HG02973 (cell line): Measurements from ENCODE around the gene ZFP82.

ENCODE experiments used
- ATAC-seq: cut with Tn5 transposase; IDR thresholded peaks from one replicate; pipeline ENCODE4 v1.9.1; 2021; ENCODE audit warnings: moderate library complexity; ENCODE audit not compliant: unreplicated experiment

The ZFP82 gene

DNA sequence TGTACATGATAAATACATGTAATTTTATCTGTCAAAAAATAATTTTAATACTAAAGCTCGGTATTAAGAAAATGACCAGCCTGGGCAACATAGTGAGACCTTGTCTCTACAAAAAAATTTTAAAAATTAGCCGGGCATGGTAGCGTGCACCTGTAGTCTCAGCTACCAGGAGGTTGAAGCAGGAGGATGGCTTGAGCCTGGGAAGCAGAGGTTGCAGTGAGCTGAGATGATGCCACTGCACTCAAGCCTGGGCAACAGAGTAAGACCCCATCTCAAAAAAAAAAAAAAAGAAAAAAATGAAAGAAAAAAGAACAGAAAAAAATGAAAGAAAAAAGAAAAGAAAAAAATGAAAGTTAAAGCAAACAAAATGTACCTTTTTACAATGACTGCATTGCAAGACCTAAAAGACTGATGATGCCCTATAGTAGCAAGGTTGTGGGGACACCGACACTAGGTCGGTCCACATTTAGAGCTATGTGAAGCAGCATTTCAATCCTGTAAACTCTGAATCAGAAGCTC lies 44.7 kb downstream of the ZFP82 start:
- no peak for ATAC-seq

DNA sequence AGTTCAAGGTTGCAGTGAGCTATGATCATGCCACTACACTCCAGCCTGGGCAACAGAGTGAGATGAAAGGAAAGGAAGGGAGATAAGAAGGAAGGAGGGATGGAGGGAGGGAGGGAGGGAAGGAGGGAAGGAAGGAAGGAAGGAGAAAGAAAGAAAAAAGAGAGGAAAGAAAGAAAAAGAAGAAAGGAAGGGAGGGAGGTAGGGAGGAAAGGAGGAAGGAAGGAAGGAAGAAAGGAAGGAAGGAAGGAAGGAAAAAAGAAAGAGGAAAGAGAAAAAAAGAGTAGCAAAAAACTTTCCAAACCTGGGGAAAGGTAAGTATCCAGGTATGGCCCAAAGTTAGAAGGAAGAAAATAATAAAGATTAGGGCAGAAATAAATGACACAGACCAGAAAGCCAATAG lies 46.6 kb downstream of the ZFP82 start:
- ATAC-seq, result no peak

DNA sequence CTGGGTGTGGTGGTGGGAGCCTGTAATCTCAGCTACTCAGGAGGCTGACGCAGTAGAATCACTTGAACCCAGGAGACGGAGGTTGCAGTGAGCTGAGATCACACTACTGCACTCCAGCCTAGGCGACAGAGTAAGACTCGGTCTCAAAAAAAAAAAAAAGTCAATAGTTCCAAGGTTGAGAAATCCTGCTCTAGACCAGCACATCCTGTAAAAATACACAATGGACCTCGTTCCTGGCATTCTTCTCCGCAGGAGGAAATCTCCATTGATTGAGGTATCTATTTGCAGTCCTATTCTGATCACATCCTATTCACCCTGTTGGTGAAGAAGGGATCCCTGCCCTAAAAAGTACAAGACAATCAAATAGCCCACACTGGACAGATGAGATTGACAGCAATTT lies 54.6 kb downstream of the ZFP82 start:
- no peak for ATAC-seq
